A673 (cell line): ENCODE results near the gene RBBP5. TPM values are rescaled to one million over a fixed set of nuclear protein-coding genes. Genes with fewer than 3 reads are reported as not detected.

ENCODE experiments used
- BruUV-seq: library from RNA; stranded (reverse); fragments of 400-500 nt; replicated peaks from 2 replicates; lab custom pipeline; 2021; lab: Mats Ljungman, UMichigan
- CTCF ChIA-PET: fragments of 300-600 bp; sonication (Branson Sonifier 250); formaldehyde crosslinking; loops from one replicate; lab custom pipeline; 2022; ENCODE audit warnings: antibody characterized with exemption; lab: Charles Lee
- POLR2A ChIA-PET: fragments of 300-600 bp; sonication (Branson Sonifier 250); formaldehyde crosslinking; loops from one replicate; lab custom pipeline; 2022; ENCODE audit warnings: antibody characterized with exemption; ENCODE audit not compliant: low non-redundant PET; lab: Charles Lee
- DNase-seq: peaks from one replicate; pipeline ENCODE4 v3.0.0-alpha.2; 2015; ENCODE audit warnings: low spot score
- H3K27ac ChIP-seq: fragments of 200-600 bp; sonication (generic); 2 replicates; pipeline ENCODE4 v1.5.1; 2016; ENCODE audit warnings: mixed run types, low read depth, mild to moderate bottlenecking, mixed read lengths, antibody characterized with exemption, low read length; ENCODE audit not compliant: poor library complexity, severe bottlenecking
- H3K27me3 ChIP-seq: fragments of 200-600 bp; sonication (generic); replicated peaks from 2 replicates; pipeline ENCODE4 v1.6.1; 2017; ENCODE audit warnings: mixed run types, low read depth, mild to moderate bottlenecking, mixed read lengths, antibody characterized with exemption, low read length; ENCODE audit not compliant: insufficient read depth, poor library complexity
- H3K36me3 ChIP-seq: fragments of 200-600 bp; sonication (generic); 2 replicates; pipeline ENCODE4 v1.6.1; 2016; ENCODE audit warnings: mixed run types, mild to moderate bottlenecking, mixed read lengths, antibody characterized with exemption, low read length; ENCODE audit not compliant: insufficient read depth, poor library complexity, severe bottlenecking
- H3K4me1 ChIP-seq: fragments of 200-600 bp; sonication (generic); 2 replicates; pipeline ENCODE4 v1.6.1; 2017; ENCODE audit warnings: mixed run types, mild to moderate bottlenecking, mixed read lengths, antibody characterized with exemption, low read length; ENCODE audit not compliant: insufficient read depth, poor library complexity, severe bottlenecking
- H3K4me3 ChIP-seq: fragments of 200-600 bp; sonication (generic); 2 replicates; pipeline ENCODE4 v1.5.1; 2016; ENCODE audit warnings: low read depth, mixed run types, mild to moderate bottlenecking, mixed read lengths, low read length; ENCODE audit not compliant: poor library complexity, severe bottlenecking
- H3K9me3 ChIP-seq: fragments of 200-600 bp; sonication (generic); 2 replicates; pipeline ENCODE4 v1.6.1; 2016; ENCODE audit warnings: mixed run types, low read depth, mild to moderate bottlenecking, mixed read lengths, antibody characterized with exemption, low read length; ENCODE audit not compliant: poor library complexity, severe bottlenecking
- EZH2 ChIP-seq: fragments of 200-600 bp; sonication (generic); IDR thresholded peaks from 2 replicates; pipeline ENCODE4 v1.6.1; 2017; ENCODE audit warnings: borderline replicate concordance, low read depth, mild to moderate bottlenecking, mixed read lengths, antibody characterized with exemption, low read length; ENCODE audit not compliant: poor library complexity, severe bottlenecking
- intact Hi-C: fragments of 100-400 bp; cut with micrococcal nuclease; formaldehyde crosslinking; loops from one replicate; pipeline ENCODE4 v1.10.0; 2022; ENCODE audit not compliant: unreplicated experiment
- total RNA-seq: library from RNA; stranded (reverse); gene quantifications from 2 replicates; pipeline ENCODE4 v1.2.3, GENCODE V29; 2021
- TF ChIP-seq, protein P1 (sequence below): fragments of 300-800, 200-600 bp; sonication (generic); conservative IDR thresholded peaks from 2 replicates; pipeline ENCODE4 v1.5.1; 2017; ENCODE audit warnings: low read depth, mild to moderate bottlenecking, antibody characterized with exemption, low read length, moderate library complexity, mixed read lengths

Gene RBBP5
- total RNA-seq, 1 experiment from 2014 or later, result 32.0 TPM

DNA sequence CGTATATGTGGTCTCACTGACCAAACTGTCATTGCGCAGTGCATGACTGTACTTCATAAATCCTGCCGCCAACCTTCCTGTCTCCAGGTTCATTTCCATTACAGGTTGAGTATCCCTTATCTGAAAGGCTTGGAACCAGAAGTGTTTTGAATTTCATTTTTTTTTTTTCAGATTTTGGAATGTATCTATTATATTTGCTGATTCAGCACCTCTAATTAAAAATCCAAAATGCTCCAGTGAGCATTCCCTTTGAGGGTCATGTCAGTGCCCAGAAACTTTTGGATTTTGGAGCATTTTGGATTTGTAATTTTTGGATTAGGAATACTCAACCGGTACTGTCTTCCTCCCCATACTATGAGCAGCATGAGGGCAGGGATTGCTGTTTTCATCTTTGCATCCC is 30.7 kb upstream of the RBBP5 start:
- H3K27me3 ChIP-seq, result no peaks in the 10 kb centered on the region
- no peak overlapping the region for H3K4me3 ChIP-seq
- ChIA-PET CTCF (no interaction called here), POLR2A (no interaction called here)
- DNase-seq, result no peak
- TF ChIP-seq, protein P1, sequence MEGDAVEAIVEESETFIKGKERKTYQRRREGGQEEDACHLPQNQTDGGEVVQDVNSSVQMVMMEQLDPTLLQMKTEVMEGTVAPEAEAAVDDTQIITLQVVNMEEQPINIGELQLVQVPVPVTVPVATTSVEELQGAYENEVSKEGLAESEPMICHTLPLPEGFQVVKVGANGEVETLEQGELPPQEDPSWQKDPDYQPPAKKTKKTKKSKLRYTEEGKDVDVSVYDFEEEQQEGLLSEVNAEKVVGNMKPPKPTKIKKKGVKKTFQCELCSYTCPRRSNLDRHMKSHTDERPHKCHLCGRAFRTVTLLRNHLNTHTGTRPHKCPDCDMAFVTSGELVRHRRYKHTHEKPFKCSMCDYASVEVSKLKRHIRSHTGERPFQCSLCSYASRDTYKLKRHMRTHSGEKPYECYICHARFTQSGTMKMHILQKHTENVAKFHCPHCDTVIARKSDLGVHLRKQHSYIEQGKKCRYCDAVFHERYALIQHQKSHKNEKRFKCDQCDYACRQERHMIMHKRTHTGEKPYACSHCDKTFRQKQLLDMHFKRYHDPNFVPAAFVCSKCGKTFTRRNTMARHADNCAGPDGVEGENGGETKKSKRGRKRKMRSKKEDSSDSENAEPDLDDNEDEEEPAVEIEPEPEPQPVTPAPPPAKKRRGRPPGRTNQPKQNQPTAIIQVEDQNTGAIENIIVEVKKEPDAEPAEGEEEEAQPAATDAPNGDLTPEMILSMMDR, result no peak
- TF ChIP-seq EZH2, result no peak
- H3K9me3 ChIP-seq, result peaks cover 11% of the 10 kb centered on the region
- no peak overlapping the region for H3K27ac ChIP-seq
- no peaks in the 10 kb centered on the region for H3K4me1 ChIP-seq
- peaks cover 9% of the 10 kb centered on the region for H3K36me3 ChIP-seq
- intact Hi-C loops, result no loop called here
- BruUV-seq, result no TSS peak

DNA sequence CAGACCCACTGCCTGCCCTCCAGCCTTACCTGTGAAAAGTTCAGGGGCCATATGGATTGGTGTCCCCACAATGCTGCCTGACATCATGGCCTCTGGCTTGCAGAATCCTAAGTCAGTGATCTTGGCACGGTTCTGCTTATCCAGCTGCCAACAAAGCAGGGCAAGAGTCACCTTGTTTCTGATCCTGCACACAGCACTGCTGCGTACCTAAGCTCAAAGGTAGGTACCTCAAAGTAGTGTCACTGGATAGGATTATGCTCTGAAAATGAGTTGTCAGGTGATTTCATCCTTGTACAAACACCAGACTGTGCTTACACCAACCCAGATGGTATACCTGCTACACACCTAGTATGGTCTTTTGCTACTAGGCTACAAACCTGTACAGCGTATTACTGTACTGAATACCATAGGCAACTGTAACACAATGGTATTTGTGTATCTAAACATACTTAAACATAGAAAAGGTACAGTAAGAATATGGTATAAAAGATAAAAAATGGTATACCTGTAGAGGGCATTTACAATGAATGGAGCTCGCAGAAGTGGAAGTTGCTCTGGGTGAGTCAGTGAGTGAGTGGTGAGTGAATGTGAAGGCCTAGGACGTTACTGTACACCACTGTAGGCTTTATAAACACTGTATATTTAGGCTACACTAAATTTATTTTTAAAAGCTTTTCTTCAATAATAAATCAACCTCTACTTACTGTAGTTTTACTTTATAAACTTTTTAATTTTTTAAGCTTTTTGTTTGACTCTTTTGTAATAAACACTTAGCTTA is 29.1 kb upstream of the RBBP5 start:
- no peak overlapping the region for H3K27ac ChIP-seq
- no peaks in the 10 kb centered on the region for H3K4me1 ChIP-seq
- peaks cover 4% of the 10 kb centered on the region for H3K9me3 ChIP-seq
- intact Hi-C loops, result no loop called here
- BruUV-seq, result no TSS peak
- no peak for TF ChIP-seq EZH2
- TF ChIP-seq, protein P1, result no peak
- H3K27me3 ChIP-seq, result no peaks in the 10 kb centered on the region
- no peak overlapping the region for H3K4me3 ChIP-seq
- POLR2A ChIA-PET, result interaction anchor here (0.7 kb wide), 1 partner anchor 148 kb away, joined by 3 read pairs; no protein-coding TSS in a partner anchor
- CTCF ChIA-PET, result interaction anchor here (0.7 kb wide), 1 partner anchor 89 kb away, joined by 3 read pairs; no protein-coding TSS in a partner anchor
- H3K36me3 ChIP-seq, result no peaks in the 10 kb centered on the region
- DNase-seq, result no peak

DNA sequence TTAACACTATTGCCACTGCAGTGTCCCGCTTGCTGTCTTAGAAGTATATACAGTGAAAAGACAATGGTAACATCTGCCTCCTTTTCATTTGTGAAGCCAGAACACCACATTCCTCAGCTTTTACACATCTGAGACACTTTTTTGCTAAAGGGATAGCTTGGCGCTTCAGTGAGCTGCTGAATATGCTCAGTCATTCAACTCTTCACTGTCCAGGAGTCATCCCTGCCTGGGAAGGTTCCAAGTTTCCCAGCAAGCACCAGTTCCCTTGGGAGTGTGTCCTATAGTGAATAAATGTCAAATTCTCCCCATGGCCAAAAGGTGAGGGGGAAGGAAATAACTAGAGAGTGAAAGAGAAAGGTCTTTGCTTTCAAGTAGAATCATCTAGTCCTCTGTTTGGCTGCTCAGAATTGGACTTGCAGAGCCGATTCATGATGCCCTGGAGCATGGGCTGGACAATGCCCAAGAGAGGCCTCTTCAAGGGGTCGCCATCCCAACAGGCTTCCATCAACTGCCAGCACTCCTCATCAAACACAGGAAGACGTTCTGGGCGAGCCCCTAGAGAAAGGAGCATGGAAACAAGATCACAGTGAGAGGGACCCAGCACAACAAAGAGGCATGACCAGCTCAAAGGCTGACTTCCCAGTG is 25.5 kb upstream of the RBBP5 start:
- ChIA-PET POLR2A (no interaction called here), CTCF (no interaction called here)
- Histone ChIP-seq H3K27ac (no peak overlapping the region), H3K27me3 (no peaks in the 10 kb centered on the region), H3K36me3 (no peaks in the 10 kb centered on the region), H3K9me3 (no peaks in the 10 kb centered on the region), H3K4me1 (no peaks in the 10 kb centered on the region), H3K4me3 (no peak overlapping the region)
- intact Hi-C loops, result no loop called here
- BruUV-seq, result no TSS peak
- TF ChIP-seq, protein P1, result no peak
- TF ChIP-seq EZH2, result no peak
- no peak for DNase-seq
